ENCODE measurements around the gene SEC24D. TPM values are rescaled to one million over a fixed set of nuclear protein-coding genes. Genes with fewer than 3 reads are reported as not detected.

Gene SEC24D
- total and polyA plus RNA-seq, 9 of the 15 experiments (the other 6 are each of a cell fraction or from before 2014, with no cell fraction given): 7.1 to 22.5 (median 11.3) TPM

DNA sequence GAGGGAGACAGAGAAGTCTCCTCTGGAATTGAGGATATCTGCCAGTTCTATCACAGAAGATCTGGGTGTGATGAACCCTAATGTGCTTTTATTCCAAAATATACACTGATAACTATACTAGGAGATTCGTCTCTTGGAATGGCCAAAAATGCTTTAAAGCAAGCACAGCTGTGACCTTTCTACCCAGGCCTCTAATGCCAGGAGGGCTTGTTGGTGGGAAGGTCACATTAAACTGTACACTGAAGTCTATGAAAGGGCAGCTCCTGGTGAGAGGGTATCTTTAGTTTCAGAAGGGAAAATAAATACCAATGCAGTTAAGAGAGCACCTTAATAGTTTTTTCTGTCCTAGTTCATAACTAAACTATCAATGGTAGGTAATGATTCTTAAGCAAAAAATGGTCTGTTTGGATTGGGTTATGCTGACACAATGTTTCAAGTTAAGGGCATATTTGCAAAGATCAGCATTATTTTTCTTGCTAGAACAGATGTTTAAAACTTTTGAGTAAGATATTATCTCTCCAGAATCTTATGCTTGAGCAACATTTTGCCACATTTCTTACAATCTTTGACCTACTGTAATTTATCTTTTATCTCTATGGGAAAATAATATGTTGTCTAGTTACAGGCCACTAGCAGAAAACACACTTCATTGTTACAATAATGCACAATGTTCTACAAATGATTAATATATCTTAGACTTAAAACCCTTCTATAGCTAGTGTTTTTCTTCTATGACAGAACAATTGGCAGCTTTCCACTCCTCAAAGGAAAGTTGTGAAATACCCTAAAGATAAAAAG is 59.6 kb downstream of the SEC24D start (continued):
- TF ChIP-seq, protein P1, sequence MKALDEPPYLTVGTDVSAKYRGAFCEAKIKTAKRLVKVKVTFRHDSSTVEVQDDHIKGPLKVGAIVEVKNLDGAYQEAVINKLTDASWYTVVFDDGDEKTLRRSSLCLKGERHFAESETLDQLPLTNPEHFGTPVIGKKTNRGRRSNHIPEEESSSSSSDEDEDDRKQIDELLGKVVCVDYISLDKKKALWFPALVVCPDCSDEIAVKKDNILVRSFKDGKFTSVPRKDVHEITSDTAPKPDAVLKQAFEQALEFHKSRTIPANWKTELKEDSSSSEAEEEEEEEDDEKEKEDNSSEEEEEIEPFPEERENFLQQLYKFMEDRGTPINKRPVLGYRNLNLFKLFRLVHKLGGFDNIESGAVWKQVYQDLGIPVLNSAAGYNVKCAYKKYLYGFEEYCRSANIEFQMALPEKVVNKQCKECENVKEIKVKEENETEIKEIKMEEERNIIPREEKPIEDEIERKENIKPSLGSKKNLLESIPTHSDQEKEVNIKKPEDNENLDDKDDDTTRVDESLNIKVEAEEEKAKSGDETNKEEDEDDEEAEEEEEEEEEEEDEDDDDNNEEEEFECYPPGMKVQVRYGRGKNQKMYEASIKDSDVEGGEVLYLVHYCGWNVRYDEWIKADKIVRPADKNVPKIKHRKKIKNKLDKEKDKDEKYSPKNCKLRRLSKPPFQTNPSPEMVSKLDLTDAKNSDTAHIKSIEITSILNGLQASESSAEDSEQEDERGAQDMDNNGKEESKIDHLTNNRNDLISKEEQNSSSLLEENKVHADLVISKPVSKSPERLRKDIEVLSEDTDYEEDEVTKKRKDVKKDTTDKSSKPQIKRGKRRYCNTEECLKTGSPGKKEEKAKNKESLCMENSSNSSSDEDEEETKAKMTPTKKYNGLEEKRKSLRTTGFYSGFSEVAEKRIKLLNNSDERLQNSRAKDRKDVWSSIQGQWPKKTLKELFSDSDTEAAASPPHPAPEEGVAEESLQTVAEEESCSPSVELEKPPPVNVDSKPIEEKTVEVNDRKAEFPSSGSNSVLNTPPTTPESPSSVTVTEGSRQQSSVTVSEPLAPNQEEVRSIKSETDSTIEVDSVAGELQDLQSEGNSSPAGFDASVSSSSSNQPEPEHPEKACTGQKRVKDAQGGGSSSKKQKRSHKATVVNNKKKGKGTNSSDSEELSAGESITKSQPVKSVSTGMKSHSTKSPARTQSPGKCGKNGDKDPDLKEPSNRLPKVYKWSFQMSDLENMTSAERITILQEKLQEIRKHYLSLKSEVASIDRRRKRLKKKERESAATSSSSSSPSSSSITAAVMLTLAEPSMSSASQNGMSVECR (CRISPR knock-in tag; IDR thresholded peaks at IDR 0.05): no peak
- TF ChIP-seq, protein P2, sequence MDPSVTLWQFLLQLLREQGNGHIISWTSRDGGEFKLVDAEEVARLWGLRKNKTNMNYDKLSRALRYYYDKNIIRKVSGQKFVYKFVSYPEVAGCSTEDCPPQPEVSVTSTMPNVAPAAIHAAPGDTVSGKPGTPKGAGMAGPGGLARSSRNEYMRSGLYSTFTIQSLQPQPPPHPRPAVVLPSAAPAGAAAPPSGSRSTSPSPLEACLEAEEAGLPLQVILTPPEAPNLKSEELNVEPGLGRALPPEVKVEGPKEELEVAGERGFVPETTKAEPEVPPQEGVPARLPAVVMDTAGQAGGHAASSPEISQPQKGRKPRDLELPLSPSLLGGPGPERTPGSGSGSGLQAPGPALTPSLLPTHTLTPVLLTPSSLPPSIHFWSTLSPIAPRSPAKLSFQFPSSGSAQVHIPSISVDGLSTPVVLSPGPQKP (CRISPR knock-in tag; IDR thresholded peaks at IDR 0.05): no peak
- TF ChIP-seq, protein P3, sequence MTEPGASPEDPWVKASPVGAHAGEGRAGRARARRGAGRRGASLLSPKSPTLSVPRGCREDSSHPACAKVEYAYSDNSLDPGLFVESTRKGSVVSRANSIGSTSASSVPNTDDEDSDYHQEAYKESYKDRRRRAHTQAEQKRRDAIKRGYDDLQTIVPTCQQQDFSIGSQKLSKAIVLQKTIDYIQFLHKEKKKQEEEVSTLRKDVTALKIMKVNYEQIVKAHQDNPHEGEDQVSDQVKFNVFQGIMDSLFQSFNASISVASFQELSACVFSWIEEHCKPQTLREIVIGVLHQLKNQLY (CRISPR knock-in tag; conservative IDR thresholded peaks at IDR 0.05): no peak
- no peak for TF ChIP-seq SIX5 (IDR thresholded peaks at IDR 0.05; ENCODE audit: borderline replicate concordance in 1 of 2, insufficient read depth in 1 of 2, low read depth in 1 of 2, low read length in 2 of 2)
- TF ChIP-seq, protein P4, sequence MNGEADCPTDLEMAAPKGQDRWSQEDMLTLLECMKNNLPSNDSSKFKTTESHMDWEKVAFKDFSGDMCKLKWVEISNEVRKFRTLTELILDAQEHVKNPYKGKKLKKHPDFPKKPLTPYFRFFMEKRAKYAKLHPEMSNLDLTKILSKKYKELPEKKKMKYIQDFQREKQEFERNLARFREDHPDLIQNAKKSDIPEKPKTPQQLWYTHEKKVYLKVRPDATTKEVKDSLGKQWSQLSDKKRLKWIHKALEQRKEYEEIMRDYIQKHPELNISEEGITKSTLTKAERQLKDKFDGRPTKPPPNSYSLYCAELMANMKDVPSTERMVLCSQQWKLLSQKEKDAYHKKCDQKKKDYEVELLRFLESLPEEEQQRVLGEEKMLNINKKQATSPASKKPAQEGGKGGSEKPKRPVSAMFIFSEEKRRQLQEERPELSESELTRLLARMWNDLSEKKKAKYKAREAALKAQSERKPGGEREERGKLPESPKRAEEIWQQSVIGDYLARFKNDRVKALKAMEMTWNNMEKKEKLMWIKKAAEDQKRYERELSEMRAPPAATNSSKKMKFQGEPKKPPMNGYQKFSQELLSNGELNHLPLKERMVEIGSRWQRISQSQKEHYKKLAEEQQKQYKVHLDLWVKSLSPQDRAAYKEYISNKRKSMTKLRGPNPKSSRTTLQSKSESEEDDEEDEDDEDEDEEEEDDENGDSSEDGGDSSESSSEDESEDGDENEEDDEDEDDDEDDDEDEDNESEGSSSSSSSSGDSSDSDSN (IDR thresholded peaks at IDR 0.05; ENCODE audit: borderline replicate concordance in 1 of 2, low read depth in 2 of 2, low read length in 2 of 2): no peak
- TF ChIP-seq ZBTB7A (IDR thresholded peaks at IDR 0.05; ENCODE audit: borderline replicate concordance, control insufficient read depth, low read depth, low read length): no peak
- TF ChIP-seq ESRRA (IDR thresholded peaks at IDR 0.05; ENCODE audit: borderline replicate concordance, low read depth): no peak
- TF ChIP-seq HDAC3 (IDR thresholded peaks at IDR 0.05; ENCODE audit: borderline replicate concordance, partially characterized antibody): no peak
- TF ChIP-seq ZNF707 (CRISPR knock-in tag; conservative IDR thresholded peaks at IDR 0.05): no peak
- 0 out of 2 replicates have a peak, but pooled peaks have one; percentile 44 for TF ChIP-seq CEBPB (tag; IDR thresholded peaks at IDR 0.05)
- no peak for TF ChIP-seq MED1 (CRISPR knock-in tag; IDR thresholded peaks at IDR 0.05; ENCODE audit: borderline replicate concordance)
- TF ChIP-seq, protein P5, sequence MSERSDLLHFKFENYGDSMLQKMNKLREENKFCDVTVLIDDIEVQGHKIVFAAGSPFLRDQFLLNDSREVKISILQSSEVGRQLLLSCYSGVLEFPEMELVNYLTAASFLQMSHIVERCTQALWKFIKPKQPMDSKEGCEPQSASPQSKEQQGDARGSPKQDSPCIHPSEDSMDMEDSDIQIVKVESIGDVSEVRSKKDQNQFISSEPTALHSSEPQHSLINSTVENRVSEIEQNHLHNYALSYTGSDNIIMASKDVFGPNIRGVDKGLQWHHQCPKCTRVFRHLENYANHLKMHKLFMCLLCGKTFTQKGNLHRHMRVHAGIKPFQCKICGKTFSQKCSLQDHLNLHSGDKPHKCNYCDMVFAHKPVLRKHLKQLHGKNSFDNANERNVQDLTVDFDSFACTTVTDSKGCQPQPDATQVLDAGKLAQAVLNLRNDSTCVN (CRISPR knock-in tag; IDR thresholded peaks at IDR 0.05): no peak
- no peak for TF ChIP-seq ZKSCAN3 (CRISPR knock-in tag; IDR thresholded peaks at IDR 0.05)
- peak; percentile 95 for TF ChIP-seq ZNF316 (IDR thresholded peaks at IDR 0.05)
- no peak for TF ChIP-seq NCOA6 (IDR thresholded peaks at IDR 0.05)
- peak; percentile 91 for TF ChIP-seq MAFK (IDR thresholded peaks at IDR 0.05; ENCODE audit: low read length)
